Aorta (tissue), 5 donors: ENCODE data around the gene GFPT2. TPM values are rescaled to one million over a fixed set of nuclear protein-coding genes. Genes with fewer than 3 reads are reported as not detected.

Experiments
- ATAC-seq: fragments of 200-7000 bp; cut with Tn5 transposase; one replicate; pipeline ENCODE4 v1.9.1; 2022; ENCODE audit warnings: moderate library complexity; ENCODE audit not compliant: low FRiP score
- DNase-seq, 2 donors: peaks; one replicate each; pipeline ENCODE4 v3.0.0-alpha.2; 2020
- H3K27ac ChIP-seq, 2 donors: one replicate each; pipeline ENCODE4 v1.5.1; 2013; ENCODE audit warnings: low read length in 2 of 2, mild to moderate bottlenecking in 2 of 2, moderate library complexity in 2 of 2, control low read depth in 1 of 2, inconsistent platforms in 1 of 2, low read depth in 1 of 2
- H3K27me3 ChIP-seq, 2 donors: one replicate each; pipeline ENCODE4 v1.6.1; 2013; ENCODE audit warnings: control low read depth in 1 of 2, low read length in 1 of 2, mild to moderate bottlenecking in 1 of 2, moderate library complexity in 1 of 2; ENCODE audit not compliant: insufficient read depth in 2 of 2, control insufficient read depth in 1 of 2
- H3K36me3 ChIP-seq, 2 donors: one replicate each; pipeline ENCODE4 v1.6.1; 2013; ENCODE audit warnings: control low read depth in 1 of 2, low read length in 1 of 2, mild to moderate bottlenecking in 1 of 2; ENCODE audit not compliant: insufficient read depth in 2 of 2, control insufficient read depth in 1 of 2
- H3K4me1 ChIP-seq, 2 donors: one replicate each; pipeline ENCODE4 v1.6.1; 2013; ENCODE audit warnings: low read length in 2 of 2, control low read depth in 1 of 2, mild to moderate bottlenecking in 1 of 2, moderate library complexity in 1 of 2; ENCODE audit not compliant: insufficient read depth in 2 of 2, control insufficient read depth in 1 of 2
- H3K4me3 ChIP-seq, 2 donors: one replicate each; pipeline ENCODE4 v1.5.1; 2013; ENCODE audit warnings: low read length in 2 of 2, control low read depth in 1 of 2, mild to moderate bottlenecking in 1 of 2
- H3K9me3 ChIP-seq: one replicate; pipeline ENCODE4 v1.6.1; 2013; ENCODE audit warnings: mild to moderate bottlenecking, low read length; ENCODE audit not compliant: control insufficient read depth
- WGBS, 2 donors: extraction: QIAGEN DNeasy Blood & Tissue Kit; methylation state at CpG; one replicate each; pipeline ENCODE4 v1.1.7; 2013; 5-methylcytosine and 5-hydroxymethylcytosine counted together
- intact Hi-C, 2 donors: fragments of 100-400 bp; cut with DNase I; formaldehyde crosslinking; loops; one replicate each; pipeline versions ENCODE4 v1.14.2 to v1.15.0; 2022
- long read RNA-seq, 2 donors: library from polyadenylated mRNA; unstranded; transcript quantifications; one replicate each; pipeline ENCODE4 v2.0.0, GENCODE V29; 2020 to 2021
- polyA plus RNA-seq, 2 donors: library from polyadenylated mRNA; stranded (reverse); fragments of 200-250 nt; gene quantifications; one replicate each; pipeline ENCODE4 v1.2.3, GENCODE V29; 2013
- total RNA-seq, 2 donors: library from RNA; stranded (reverse); fragmentation: NEBNext Ultra II Directional; extraction: Animal tissue kit (Norgen Biotek cat#: 25700); gene quantifications; one replicate each; pipeline ENCODE4 v1.2.1, GENCODE V29; 2021
- donor health status: healthy with polysubstance abuse.
- donor health status: Bipolar disorder and iron deficiency.
- donor health status: DM: no; HTN: no; CAD: no.
- donor health status: DM: no; HTN: no; CAD: no.
- donor health status: DM: yes; HTN: yes; CAD: no.

GFPT2 gene
- total RNA-seq (10 to 100 TPM; 60.1 to 60.2 TPM), polyA plus RNA-seq (1 to 10 TPM; 1.1 to 3.7 TPM)
- long read RNA-seq, donor 1, transcript GFPT2-201 (19 exons, 3,093 nt), result major isoform, 109 of 194 reads
- long read RNA-seq, donor 1, partial matches to known transcripts, result 35 of 194 reads
- long read RNA-seq, donor 1, other reads (novel, unspliced or antisense), result 50 of 194 reads
- long read RNA-seq, donor 2, transcript GFPT2-201 (19 exons, 3,093 nt), result major isoform, 41 of 56 reads
- long read RNA-seq, donor 2, partial matches to known transcripts, result 7 of 56 reads
- long read RNA-seq, donor 2, other reads (novel, unspliced or antisense), result 8 of 56 reads

DNA sequence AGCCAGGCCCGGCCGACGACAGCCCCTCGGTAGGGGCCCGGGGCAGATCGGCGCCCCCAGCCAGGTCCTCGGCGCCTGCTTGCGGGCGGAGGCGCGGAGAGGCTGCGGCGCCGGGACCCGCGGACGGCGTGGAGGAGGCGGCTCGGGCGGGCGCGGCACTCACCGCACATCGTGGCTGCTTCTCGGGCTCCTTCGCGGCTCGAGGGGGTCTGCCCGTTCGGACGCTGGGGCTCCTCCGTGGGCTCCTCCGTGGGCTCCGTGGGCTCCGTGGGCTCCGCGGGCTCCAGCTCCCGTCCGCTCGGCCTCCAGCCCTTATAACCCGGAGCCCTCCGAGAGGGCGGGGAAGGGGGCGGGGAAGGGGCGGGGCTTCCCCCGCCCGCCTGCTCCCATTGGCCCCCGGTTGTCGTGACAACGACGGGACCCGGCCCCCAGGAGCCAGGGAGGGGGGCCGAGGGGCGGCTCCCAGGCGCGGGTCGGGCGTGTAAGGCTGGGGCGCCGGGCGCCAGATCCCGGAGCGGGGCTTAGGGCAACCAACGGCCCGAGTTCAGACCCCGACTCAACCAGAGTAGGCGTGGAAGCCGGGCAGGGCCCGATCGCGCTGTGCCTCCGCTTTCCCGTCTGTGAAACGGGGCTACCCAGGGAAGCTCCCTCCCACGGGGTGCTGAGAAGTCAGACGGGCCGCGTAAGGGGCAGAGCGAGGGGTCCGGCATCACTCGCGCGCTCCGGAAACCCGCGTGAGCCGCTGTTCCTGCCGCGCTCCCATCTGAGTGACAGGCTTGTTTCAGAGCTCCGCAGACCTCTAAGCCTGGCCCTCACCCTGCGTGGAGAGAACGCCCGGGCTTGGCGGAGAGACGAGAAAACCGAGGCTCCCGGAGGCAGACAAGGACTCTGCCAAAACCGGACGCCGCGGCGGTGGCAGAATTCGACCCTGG lies at the start of gene GFPT2:
Gene GFPT2, minus strand, starts transcription at position 289 of the 932 bp plus-strand sequence. Its CDS starts 119 bp downstream, at position 170.
- WGBS, 2 donors, result 0 to 1% methylated on average over 93 to 106 of the region's 106 CpGs
- ATAC-seq (peak; percentile 96), DNase-seq (peak; percentile 89 to 94)
- Histone ChIP-seq H3K9me3 (no peaks in the 10 kb centered on the region), H3K27ac (no peak within 1 kb of the TSS), H3K4me3 (peak within 1 kb of the TSS; percentile 66 to 85), H3K36me3 (no peaks in the 10 kb centered on the region), H3K4me1 (no peaks in the 10 kb centered on the region), H3K27me3 (no peaks in the 10 kb centered on the region)
- intact Hi-C loops, result loop anchor here in 1 of 2 donors (2.0 to 5.0 kb wide), 2 partner anchors 61 to 139 kb away; partner anchors contain the start of genes CNOT6 and MAPK9

DNA sequence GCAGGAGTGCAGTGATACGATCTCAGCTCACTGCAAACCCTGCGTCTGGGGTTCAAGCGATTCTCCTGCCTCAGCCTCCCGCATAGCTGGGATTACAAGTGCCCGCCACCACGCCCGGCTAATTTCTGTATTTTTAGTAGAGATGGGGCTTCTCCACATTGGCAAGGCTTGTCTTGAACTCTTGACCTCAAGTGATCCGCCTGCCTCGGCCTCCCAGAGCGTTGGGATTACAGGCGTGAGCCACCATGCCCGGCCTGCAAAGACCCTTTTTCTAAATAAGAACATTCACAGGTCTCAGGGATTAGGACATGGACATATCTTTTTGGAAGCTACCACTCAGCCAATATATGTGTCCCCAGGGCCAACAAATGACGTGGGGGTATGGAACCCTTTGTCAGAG lies 49.6 kb upstream of the GFPT2 start:
- Histone ChIP-seq H3K27me3 (no peaks in the 10 kb centered on the region), H3K36me3 (no peaks in the 10 kb centered on the region), H3K9me3 (peaks cover 8% of the 10 kb centered on the region), H3K4me1 (no peaks in the 10 kb centered on the region), H3K4me3 (no peak overlapping the region), H3K27ac (no peak overlapping the region)
- intact Hi-C loops, result no loop called here
- 93 to 94% methylated on average over 13 of the region's 13 CpGs for WGBS, 2 donors
- DNase-seq (peak in 1 of 2 donors; percentile 49), ATAC-seq (no peak)

DNA sequence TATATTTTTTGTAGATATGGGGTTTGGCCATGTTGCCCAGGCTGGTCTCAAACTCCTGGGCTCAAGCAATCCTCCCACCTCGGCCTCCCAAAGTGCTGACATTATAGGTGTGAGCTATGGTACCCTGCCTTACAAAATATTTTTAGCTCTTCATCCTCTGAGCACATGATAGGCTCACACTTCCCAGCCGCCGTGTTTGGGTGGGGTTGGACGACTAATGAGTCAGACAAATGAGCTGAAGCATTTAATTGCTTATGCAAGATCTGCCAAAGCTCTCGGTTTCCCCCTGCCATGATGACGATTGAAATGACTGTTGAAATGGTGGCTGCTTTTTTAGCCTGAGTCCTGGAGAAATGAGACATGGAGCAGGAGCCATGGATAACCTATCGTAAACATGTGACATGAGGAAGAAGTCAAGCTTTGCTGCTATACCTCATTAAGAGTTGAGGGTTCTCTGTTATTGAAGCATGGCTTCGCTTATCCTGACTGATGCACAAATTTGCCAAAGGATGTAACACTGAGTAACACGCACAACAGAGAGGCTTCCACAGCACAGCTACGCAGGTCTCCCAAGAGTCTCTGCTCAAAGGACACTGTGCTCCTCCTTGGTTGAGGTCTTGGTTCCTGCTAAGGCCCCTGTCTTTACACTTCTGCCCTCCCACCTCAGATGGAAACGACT lies 48.2 kb upstream of the GFPT2 start:
- Histone ChIP-seq H3K4me3 (no peak overlapping the region), H3K9me3 (peaks cover 9% of the 10 kb centered on the region), H3K4me1 (no peaks in the 10 kb centered on the region), H3K27ac (no peak overlapping the region), H3K36me3 (no peaks in the 10 kb centered on the region), H3K27me3 (no peaks in the 10 kb centered on the region)
- intact Hi-C loops, result no loop called here
- DNase-seq (peak in 1 of 2 donors; percentile 62), ATAC-seq (no peak)
- WGBS, 2 donors, result 89 to 91% methylated on average over 11 of the region's 11 CpGs

DNA sequence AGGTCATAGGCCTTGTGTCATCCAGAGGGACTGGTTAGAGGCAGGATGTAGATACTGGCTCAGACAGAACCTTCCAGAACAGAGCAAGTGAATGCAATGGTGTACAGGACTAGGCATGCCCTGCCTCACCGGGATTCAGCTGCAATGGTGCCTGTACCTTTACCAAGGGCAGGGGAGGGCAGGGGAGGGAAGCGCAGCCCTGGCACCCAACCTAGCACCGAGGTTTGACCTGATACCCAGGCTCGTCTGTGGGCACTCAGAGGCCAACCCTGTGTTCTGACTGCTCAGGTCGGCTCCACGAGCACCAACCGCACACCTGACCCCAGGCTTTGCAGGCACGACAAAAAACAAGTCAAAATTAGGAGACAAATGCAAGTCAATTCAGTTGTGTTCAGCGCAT lies 47.3 kb upstream of the GFPT2 start:
- Histone ChIP-seq H3K4me3 (no peak overlapping the region), H3K27ac (no peak overlapping the region), H3K9me3 (peaks cover 9% of the 10 kb centered on the region), H3K4me1 (no peaks in the 10 kb centered on the region), H3K27me3 (no peaks in the 10 kb centered on the region), H3K36me3 (no peaks in the 10 kb centered on the region)
- ATAC-seq (no peak), DNase-seq (peak in 1 of 2 donors; percentile 63)
- WGBS, 2 donors, result 80 to 82% methylated on average over 9 of the region's 9 CpGs
- intact Hi-C loops, result no loop called here

DNA sequence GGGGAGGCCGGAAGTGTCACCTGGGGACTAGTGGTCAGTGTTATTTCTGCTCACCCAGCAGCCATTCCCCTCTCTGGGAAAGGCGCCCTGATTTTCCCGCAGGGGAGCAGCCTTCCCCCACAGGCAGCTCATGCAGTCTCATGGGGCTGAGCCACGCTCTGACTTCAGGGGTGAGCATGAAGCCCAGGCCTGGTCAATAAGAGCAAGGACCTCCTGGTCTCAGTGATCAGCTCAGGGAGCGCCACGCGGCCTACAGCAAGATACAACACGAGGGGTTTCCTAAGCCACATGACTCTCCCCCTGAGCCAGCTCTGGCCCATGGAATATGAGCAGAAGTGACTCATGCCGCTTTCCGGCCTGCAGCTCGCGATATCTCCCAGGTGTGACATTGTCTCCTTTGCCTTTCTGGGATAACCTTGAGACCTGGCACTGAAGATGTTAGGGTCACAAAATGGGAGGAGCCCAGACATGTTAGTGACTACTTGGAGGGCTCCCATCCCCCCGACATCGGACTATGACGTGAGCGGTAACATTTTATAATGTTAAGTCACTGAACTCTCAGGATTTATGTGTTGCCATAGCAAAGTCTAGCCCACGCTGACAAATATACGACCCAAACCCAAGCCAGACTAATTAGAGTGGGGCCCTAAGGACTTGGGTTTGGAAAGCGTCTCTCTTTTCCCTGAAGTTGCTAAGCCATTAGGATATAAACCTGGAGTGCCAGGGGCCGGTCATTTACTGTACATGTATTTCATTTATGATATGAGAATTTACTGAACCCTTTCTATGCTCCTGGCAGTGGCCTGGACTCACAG lies 46.5 kb upstream of the GFPT2 start:
- H3K36me3 ChIP-seq, result no peaks in the 10 kb centered on the region
- no peak overlapping the region for H3K4me3 ChIP-seq
- H3K27ac ChIP-seq, result no peak overlapping the region
- DNase-seq (peak in 1 of 2 donors; percentile 76), ATAC-seq (peak; percentile 33)
- 53 to 69% methylated on average over 20 of the region's 20 CpGs for WGBS, 2 donors
- intact Hi-C loops, result no loop called here
- H3K27me3 ChIP-seq, result no peaks in the 10 kb centered on the region
- H3K9me3 ChIP-seq, result peaks cover 9% of the 10 kb centered on the region
- H3K4me1 ChIP-seq, result no peaks in the 10 kb centered on the region

DNA sequence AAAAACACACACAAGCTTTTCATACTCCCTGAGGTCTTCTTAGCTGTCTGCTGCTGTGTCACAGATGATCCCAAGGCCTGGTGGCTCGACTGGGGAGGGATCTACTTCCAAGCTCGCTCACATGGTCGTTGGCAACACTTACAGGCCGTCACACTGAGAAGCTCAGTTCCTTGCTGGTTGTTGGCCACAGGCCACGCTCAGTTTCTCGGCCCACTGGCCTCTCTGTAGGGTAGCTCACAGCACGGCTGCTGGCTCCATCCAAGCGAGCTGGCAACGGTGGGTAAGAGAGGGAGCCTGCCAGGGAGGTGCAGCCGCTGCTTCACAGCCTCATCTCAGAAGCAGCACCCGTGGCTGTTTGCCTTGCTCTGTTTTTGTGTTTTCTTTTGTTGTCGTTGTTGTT lies 43.8 kb upstream of the GFPT2 start:
- Histone ChIP-seq H3K9me3 (peaks cover 7% of the 10 kb centered on the region), H3K4me1 (no peaks in the 10 kb centered on the region), H3K36me3 (no peaks in the 10 kb centered on the region), H3K27me3 (no peaks in the 10 kb centered on the region), H3K27ac (no peak overlapping the region), H3K4me3 (no peak overlapping the region)
- ATAC-seq (no peak), DNase-seq (peak in 1 of 2 donors; percentile 71)
- intact Hi-C loops, result no loop called here
- WGBS, 2 donors, result 44 to 49% methylated on average over 12 of the region's 12 CpGs

DNA sequence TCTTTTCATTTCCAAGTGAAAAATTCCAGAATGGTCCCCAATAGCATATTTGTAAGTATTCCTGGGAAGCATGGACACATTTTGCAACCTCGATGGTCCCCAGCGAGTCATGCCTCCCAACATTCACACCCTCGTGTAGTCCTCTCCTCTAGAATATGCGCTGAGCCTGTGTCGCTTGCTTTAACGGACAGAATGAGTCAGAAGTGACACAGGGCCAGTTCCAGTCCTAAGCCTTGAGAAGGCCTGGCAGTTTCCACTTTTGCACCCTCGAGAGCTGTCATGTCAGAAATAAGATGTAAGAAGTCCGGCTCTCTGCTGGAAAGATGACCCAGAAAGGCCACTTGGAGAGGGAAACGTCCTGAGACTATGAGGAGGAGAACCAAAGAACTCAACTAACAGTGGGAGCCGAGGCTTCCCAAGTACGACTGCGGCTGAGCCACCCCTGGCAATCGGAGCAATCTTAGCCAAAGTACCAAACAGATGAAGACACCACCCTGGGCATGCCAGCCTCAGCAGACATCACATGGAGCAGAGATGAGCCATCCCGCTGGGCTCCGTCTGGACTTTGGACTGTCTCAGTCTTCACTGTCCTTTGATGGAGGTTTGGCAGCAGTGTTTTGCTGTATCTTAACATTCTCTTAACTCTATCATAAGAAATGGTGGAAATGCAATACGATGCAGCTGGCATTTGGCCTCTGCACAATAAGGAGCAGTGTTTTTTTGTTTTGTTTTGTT lies 42.6 kb upstream of the GFPT2 start:
- intact Hi-C loops, result no loop called here
- ATAC-seq (no peak), DNase-seq (peak in 1 of 2 donors; percentile 47)
- 73 to 76% methylated on average over 16 of the region's 16 CpGs for WGBS, 2 donors
- H3K9me3 ChIP-seq, result peaks cover 4% of the 10 kb centered on the region
- no peak overlapping the region for H3K4me3 ChIP-seq
- no peaks in the 10 kb centered on the region for H3K27me3 ChIP-seq
- H3K36me3 ChIP-seq, result no peaks in the 10 kb centered on the region
- H3K27ac ChIP-seq, result no peak overlapping the region
- no peaks in the 10 kb centered on the region for H3K4me1 ChIP-seq
